HEK293 (cell line): ENCODE data around the gene CD8B.

ENCODE experiments used
- CTCF ChIA-PET: fragments of 350-600 bp; formaldehyde crosslinking; extraction: SDS; loops from one replicate; lab custom pipeline; 2021; ENCODE audit warnings: antibody characterized with exemption; lab: Yijun Ruan, JAX
- POLR2A ChIA-PET: fragments of 300-600 bp; formaldehyde crosslinking; extraction: SDS; loops from one replicate; lab custom pipeline; 2020; ENCODE audit warnings: antibody characterized with exemption, inconsistent platforms; lab: Yijun Ruan, JAX
- H3K27ac ChIP-seq: fragments of 200-500 bp; sonication (Bioruptor generic); 2 replicates; pipeline ENCODE4 v1.5.1; 2014; ENCODE audit warnings: low read depth, low read length, control low read depth, inconsistent platforms; ENCODE audit errors: extremely low read depth
- H3K36me3 ChIP-seq, 2 experiments: fragments of 200-500 bp in 1 of 2; sonication (Bioruptor generic) in 1 of 2; 1 replicate in 1 of 2; 2 replicates in 1 of 2; pipeline ENCODE4 v1.5.1; 2014 to 2017; ENCODE audit warnings: inconsistent platforms in 2 of 2, low read length in 2 of 2; ENCODE audit not compliant: control insufficient read depth in 2 of 2, insufficient read depth in 1 of 2
- H3K4me1 ChIP-seq: fragments of 200-500 bp; sonication (Bioruptor generic); 2 replicates; pipeline ENCODE4 v1.5.1; 2014; ENCODE audit warnings: mild to moderate bottlenecking, low read length, inconsistent platforms; ENCODE audit not compliant: control insufficient read depth, insufficient read depth
- H3K4me3 ChIP-seq: 2 replicates; pipeline ENCODE4 v1.5.1; 2011; ENCODE audit warnings: low read depth, mild to moderate bottlenecking, control low read depth, low read length, moderate library complexity
- H3K9me3 ChIP-seq: fragments of 200-500 bp; sonication (Bioruptor generic); 2 replicates; pipeline ENCODE4 v1.5.1; 2014; ENCODE audit warnings: low read depth, low read length, inconsistent platforms; ENCODE audit not compliant: control insufficient read depth, insufficient read depth
- HOXC10 ChIP-seq: sonication (generic); formaldehyde crosslinking; IDR thresholded peaks from 2 replicates; pipeline ENCODE4 v1.8.1; 2023; ENCODE audit warnings: mild to moderate bottlenecking, missing genetic modification reagents
- SETDB1 ChIP-seq: IDR thresholded peaks from one replicate; pipeline ENCODE4 v1.6.1; 2017; ENCODE audit warnings: mild to moderate bottlenecking, low read length, moderate library complexity, mixed read lengths; ENCODE audit not compliant: insufficient read length
- YY1 ChIP-seq: fragments of 450-650 bp; formaldehyde crosslinking; IDR thresholded peaks from 2 replicates; pipeline ENCODE4 v1.5.1; 2018; ENCODE audit warnings: missing biosample characterization, missing genetic modification characterization
- ZBTB48 ChIP-seq: fragments of 450-650 bp; formaldehyde crosslinking; IDR thresholded peaks from 2 replicates; pipeline ENCODE4 v1.5.1; 2016; ENCODE audit warnings: missing biosample characterization, missing genetic modification characterization
- ZNF112 ChIP-seq: fragments of 450-650 bp; formaldehyde crosslinking; IDR thresholded peaks from 2 replicates; pipeline ENCODE4 v1.5.0; 2017; ENCODE audit warnings: missing biosample characterization, missing genetic modification characterization
- ZNF140 ChIP-seq: fragments of 450-650 bp; formaldehyde crosslinking; IDR thresholded peaks from 2 replicates; pipeline ENCODE4 v1.5.1; 2016; ENCODE audit warnings: missing biosample characterization, missing genetic modification characterization
- ZNF16 ChIP-seq: fragments of 450-650 bp; formaldehyde crosslinking; IDR thresholded peaks from 2 replicates; pipeline ENCODE4 v1.5.1; 2016; ENCODE audit warnings: low read depth, missing biosample characterization, missing genetic modification characterization
- ZNF2 ChIP-seq: fragments of 450-650 bp; formaldehyde crosslinking; IDR thresholded peaks from 2 replicates; pipeline ENCODE4 v1.5.1; 2016; ENCODE audit warnings: missing biosample characterization, missing genetic modification characterization
- ZNF223 ChIP-seq: fragments of 450-650 bp; formaldehyde crosslinking; IDR thresholded peaks from 2 replicates; pipeline ENCODE4 v1.5.1; 2016; ENCODE audit warnings: missing biosample characterization, missing genetic modification characterization
- ZNF23 ChIP-seq: fragments of 450-650 bp; formaldehyde crosslinking; IDR thresholded peaks from 2 replicates; pipeline ENCODE4 v1.5.1; 2016; ENCODE audit warnings: missing biosample characterization, missing genetic modification characterization, borderline replicate concordance
- ZNF239 ChIP-seq: fragments of 450-650 bp; formaldehyde crosslinking; IDR thresholded peaks from 2 replicates; pipeline ENCODE4 v1.5.1; 2016; ENCODE audit warnings: missing biosample characterization, missing genetic modification characterization
- ZNF433 ChIP-seq: fragments of 450-650 bp; formaldehyde crosslinking; IDR thresholded peaks from 2 replicates; pipeline ENCODE4 v1.5.1; 2016; ENCODE audit warnings: missing biosample characterization, missing genetic modification characterization, low read depth
- ZNF48 ChIP-seq: fragments of 450-650 bp; formaldehyde crosslinking; IDR thresholded peaks from 2 replicates; pipeline ENCODE4 v1.5.1; 2016; ENCODE audit warnings: missing biosample characterization, missing genetic modification characterization
- ZNF585B ChIP-seq: fragments of 450-650 bp; formaldehyde crosslinking; IDR thresholded peaks from 2 replicates; pipeline ENCODE4 v1.5.1; 2016; ENCODE audit warnings: missing biosample characterization, missing genetic modification characterization
- ZNF621 ChIP-seq: fragments of 450-650 bp; formaldehyde crosslinking; IDR thresholded peaks from 2 replicates; pipeline ENCODE4 v1.5.1; 2017; ENCODE audit warnings: missing biosample characterization, missing genetic modification characterization
- ZNF624 ChIP-seq: fragments of 450-650 bp; formaldehyde crosslinking; IDR thresholded peaks from 2 replicates; pipeline ENCODE4 v1.5.1; 2017; ENCODE audit warnings: missing biosample characterization, missing genetic modification characterization
- ZNF677 ChIP-seq: fragments of 450-650 bp; IDR thresholded peaks from 2 replicates; pipeline ENCODE4 v1.5.0; 2018; ENCODE audit warnings: missing biosample characterization, mild to moderate bottlenecking, missing genetic modification characterization, moderate library complexity
- ZNF776 ChIP-seq: fragments of 450-650 bp; formaldehyde crosslinking; IDR thresholded peaks from 2 replicates; pipeline ENCODE4 v1.5.0; 2017; ENCODE audit warnings: missing biosample characterization, missing genetic modification characterization, borderline replicate concordance
- ZNF791 ChIP-seq: fragments of 450-650 bp; formaldehyde crosslinking; IDR thresholded peaks from 2 replicates; pipeline ENCODE4 v1.5.1; 2016; ENCODE audit warnings: missing biosample characterization, missing genetic modification characterization
- ZSCAN16 ChIP-seq: fragments of 450-650 bp; formaldehyde crosslinking; IDR thresholded peaks from 2 replicates; pipeline ENCODE4 v1.5.1; 2016; ENCODE audit warnings: missing biosample characterization, missing genetic modification characterization
- TF ChIP-seq, protein P1 (sequence below): fragments of 450-650 bp; formaldehyde crosslinking; conservative IDR thresholded peaks from 2 replicates; pipeline ENCODE4 v1.5.1; 2016; ENCODE audit warnings: low read depth, missing biosample characterization, missing genetic modification characterization
- TF ChIP-seq, protein P2 (sequence below): fragments of 450-650 bp; IDR thresholded peaks from 2 replicates; pipeline ENCODE4 v1.5.1; 2018; ENCODE audit warnings: missing biosample characterization, missing genetic modification characterization
- TF ChIP-seq, protein P3 (sequence below): fragments of 450-650 bp; formaldehyde crosslinking; optimal IDR thresholded peaks from 2 replicates; pipeline ENCODE3; 2016; ENCODE audit warnings: missing biosample characterization, mild to moderate bottlenecking, missing genetic modification characterization
- TF ChIP-seq, protein P4 (sequence below): fragments of 450-650 bp; formaldehyde crosslinking; IDR thresholded peaks from 2 replicates; pipeline ENCODE4 v1.5.1; 2016; ENCODE audit warnings: missing biosample characterization, missing genetic modification characterization

Gene CD8B

DNA sequence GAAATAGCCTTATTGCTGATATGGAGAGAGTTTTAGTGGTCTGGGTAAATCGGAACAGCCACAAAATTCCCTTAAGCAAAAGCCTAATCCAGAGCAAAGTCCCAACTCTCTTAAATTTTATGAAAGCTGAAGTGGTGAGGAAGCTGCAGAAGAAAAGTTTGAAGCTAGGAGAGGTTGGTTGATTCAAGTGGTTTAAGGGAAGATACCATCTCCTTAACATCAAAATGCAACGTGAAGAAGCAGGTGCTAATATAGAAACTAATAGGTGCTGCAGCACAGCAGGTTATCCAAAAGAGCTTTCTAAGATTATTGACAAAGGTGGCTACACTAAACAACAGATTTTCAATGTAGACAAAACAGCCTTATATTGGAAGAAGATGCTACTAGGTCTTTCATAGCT, 42.7 kb downstream of the CD8B start (continued):
- TF ChIP-seq ZNF23 (no peak), ZNF223 (tag by site-specific recombination) (no peak), ZNF585B (tag by site-specific recombination) (no peak)
- TF ChIP-seq, protein P1, sequence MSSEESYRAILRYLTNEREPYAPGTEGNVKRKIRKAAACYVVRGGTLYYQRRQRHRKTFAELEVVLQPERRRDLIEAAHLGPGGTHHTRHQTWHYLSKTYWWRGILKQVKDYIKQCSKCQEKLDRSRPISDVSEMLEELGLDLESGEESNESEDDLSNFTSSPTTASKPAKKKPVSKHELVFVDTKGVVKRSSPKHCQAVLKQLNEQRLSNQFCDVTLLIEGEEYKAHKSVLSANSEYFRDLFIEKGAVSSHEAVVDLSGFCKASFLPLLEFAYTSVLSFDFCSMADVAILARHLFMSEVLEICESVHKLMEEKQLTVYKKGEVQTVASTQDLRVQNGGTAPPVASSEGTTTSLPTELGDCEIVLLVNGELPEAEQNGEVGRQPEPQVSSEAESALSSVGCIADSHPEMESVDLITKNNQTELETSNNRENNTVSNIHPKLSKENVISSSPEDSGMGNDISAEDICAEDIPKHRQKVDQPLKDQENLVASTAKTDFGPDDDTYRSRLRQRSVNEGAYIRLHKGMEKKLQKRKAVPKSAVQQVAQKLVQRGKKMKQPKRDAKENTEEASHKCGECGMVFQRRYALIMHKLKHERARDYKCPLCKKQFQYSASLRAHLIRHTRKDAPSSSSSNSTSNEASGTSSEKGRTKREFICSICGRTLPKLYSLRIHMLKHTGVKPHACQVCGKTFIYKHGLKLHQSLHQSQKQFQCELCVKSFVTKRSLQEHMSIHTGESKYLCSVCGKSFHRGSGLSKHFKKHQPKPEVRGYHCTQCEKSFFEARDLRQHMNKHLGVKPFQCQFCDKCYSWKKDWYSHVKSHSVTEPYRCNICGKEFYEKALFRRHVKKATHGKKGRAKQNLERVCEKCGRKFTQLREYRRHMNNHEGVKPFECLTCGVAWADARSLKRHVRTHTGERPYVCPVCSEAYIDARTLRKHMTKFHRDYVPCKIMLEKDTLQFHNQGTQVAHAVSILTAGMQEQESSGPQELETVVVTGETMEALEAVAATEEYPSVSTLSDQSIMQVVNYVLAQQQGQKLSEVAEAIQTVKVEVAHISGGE (tag by site-specific recombination), result no peak

DNA sequence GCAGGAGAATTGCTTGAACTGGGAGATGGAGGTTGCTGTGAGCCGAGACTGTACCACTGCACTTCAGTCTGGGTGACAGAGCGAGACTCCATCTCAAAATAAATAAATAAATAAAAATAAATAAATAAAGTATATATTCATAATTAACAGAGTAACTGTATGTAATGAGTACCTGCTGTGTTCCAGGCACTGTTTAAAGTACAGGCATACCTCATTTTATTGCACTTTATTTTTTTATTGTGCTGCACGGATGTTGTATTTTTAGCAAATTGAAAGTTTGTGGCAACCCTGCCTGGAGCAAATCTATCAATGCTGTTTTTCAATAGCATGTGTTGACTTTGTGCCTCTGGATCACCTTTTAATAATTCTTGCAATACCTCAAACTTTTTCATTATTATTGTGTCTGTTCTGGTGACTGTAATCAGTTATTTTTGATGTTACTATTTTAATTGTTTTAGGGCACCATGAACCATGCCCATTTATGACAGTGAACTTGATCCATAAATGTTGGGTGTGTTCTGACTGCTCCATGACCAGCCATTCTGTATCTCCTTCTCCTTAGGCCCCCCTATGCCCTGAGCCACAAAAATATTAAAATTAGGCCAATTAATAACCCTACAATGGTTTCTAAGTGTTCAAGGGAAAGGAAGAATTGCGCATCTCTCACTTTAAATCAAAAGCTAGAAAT, 43.4 kb downstream of the CD8B start:
- Histone ChIP-seq H3K36me3 (no peaks in the 10 kb centered on the region), H3K4me1 (no peaks in the 10 kb centered on the region), H3K27ac (no peak overlapping the region), H3K9me3 (no peaks in the 10 kb centered on the region), H3K4me3 (no peak overlapping the region)
- ChIA-PET CTCF (no interaction called here), POLR2A (no interaction called here)
- no peak for TF ChIP-seq SETDB1
- TF ChIP-seq, protein P2, sequence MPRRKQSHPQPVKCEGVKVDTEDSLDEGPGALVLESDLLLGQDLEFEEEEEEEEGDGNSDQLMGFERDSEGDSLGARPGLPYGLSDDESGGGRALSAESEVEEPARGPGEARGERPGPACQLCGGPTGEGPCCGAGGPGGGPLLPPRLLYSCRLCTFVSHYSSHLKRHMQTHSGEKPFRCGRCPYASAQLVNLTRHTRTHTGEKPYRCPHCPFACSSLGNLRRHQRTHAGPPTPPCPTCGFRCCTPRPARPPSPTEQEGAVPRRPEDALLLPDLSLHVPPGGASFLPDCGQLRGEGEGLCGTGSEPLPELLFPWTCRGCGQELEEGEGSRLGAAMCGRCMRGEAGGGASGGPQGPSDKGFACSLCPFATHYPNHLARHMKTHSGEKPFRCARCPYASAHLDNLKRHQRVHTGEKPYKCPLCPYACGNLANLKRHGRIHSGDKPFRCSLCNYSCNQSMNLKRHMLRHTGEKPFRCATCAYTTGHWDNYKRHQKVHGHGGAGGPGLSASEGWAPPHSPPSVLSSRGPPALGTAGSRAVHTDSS (tag by site-specific recombination), result no peak
- no peak for TF ChIP-seq ZNF140 (tag by site-specific recombination)
- TF ChIP-seq ZBTB48 (tag by site-specific recombination), result no peak
- no peak for TF ChIP-seq ZNF677 (tag by site-specific recombination)
- no peak for TF ChIP-seq ZSCAN16
- TF ChIP-seq ZNF624 (tag by site-specific recombination), result no peak
- TF ChIP-seq, protein P3, sequence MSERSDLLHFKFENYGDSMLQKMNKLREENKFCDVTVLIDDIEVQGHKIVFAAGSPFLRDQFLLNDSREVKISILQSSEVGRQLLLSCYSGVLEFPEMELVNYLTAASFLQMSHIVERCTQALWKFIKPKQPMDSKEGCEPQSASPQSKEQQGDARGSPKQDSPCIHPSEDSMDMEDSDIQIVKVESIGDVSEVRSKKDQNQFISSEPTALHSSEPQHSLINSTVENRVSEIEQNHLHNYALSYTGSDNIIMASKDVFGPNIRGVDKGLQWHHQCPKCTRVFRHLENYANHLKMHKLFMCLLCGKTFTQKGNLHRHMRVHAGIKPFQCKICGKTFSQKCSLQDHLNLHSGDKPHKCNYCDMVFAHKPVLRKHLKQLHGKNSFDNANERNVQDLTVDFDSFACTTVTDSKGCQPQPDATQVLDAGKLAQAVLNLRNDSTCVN (tag by site-specific recombination), result no peak
- TF ChIP-seq ZNF2 (tag by site-specific recombination), result no peak
- no peak for TF ChIP-seq ZNF112 (tag by site-specific recombination)

DNA sequence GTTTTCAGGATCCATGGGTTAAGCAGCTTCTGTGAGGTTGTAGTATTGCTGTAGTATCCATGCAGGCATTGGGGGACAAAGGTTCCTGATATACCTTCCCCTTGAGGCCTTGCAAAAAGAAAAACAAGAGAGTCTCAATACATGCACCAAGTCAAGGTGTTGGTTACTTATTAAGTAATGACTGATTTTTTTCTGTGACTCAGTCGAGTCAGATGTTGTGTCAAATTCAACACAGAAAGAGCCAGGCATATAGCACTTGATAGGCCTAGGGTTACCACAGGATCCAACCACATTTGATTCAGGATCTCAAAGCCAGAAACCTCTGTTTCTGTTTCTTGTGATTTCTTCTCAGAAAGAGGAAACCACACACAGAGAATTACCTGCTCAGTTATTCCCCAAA, 46.1 kb downstream of the CD8B start:
- Histone ChIP-seq H3K4me3 (no peak overlapping the region), H3K4me1 (no peaks in the 10 kb centered on the region), H3K36me3 (no peaks in the 10 kb centered on the region; a peak in 1 of 3 replicates), H3K9me3 (no peaks in the 10 kb centered on the region), H3K27ac (no peak overlapping the region)
- ChIA-PET POLR2A (no interaction called here), CTCF (interaction anchor here (0.6 kb wide), 1 partner anchor 16 kb away, joined by 3 read pairs; no protein-coding TSS in a partner anchor)
- no peak for TF ChIP-seq ZNF791
- no peak for TF ChIP-seq ZNF16 (tag by site-specific recombination)
- no peak for TF ChIP-seq ZNF776
- TF ChIP-seq YY1 (tag by site-specific recombination), result no peak
- no peak for TF ChIP-seq ZNF433 (tag by site-specific recombination)
- TF ChIP-seq ZNF48 (tag by site-specific recombination), result no peak
- no peak for TF ChIP-seq ZNF239
- TF ChIP-seq, protein P4, sequence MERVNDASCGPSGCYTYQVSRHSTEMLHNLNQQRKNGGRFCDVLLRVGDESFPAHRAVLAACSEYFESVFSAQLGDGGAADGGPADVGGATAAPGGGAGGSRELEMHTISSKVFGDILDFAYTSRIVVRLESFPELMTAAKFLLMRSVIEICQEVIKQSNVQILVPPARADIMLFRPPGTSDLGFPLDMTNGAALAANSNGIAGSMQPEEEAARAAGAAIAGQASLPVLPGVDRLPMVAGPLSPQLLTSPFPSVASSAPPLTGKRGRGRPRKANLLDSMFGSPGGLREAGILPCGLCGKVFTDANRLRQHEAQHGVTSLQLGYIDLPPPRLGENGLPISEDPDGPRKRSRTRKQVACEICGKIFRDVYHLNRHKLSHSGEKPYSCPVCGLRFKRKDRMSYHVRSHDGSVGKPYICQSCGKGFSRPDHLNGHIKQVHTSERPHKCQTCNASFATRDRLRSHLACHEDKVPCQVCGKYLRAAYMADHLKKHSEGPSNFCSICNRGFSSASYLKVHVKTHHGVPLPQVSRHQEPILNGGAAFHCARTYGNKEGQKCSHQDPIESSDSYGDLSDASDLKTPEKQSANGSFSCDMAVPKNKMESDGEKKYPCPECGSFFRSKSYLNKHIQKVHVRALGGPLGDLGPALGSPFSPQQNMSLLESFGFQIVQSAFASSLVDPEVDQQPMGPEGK (tag by site-specific recombination), result no peak
- no peak for TF ChIP-seq HOXC10 (CRISPR knock-in tag)
- TF ChIP-seq ZNF621 (tag by site-specific recombination), result no peak
